GM12891 (cell line): ENCODE measurements around the gene METRNL.

Experiments used
- POLR2A ChIP-seq: IDR thresholded peaks from 2 replicates; pipeline ENCODE4 v1.6.1; 2011; ENCODE audit warnings: low read depth, low read length, control low read depth
- TAF1 ChIP-seq: IDR thresholded peaks from 2 replicates; pipeline ENCODE4 v1.6.1; 2011; ENCODE audit warnings: low read depth, low read length, control low read depth

- TF ChIP-seq TAF1 = no peak
- no peak for TF ChIP-seq POLR2A
Observed at GRCh38 chr17:83084621-83085056, 5.2 kb downstream of the METRNL start.
